GM21576 (cell line): Measurements from ENCODE around the gene ZNF165.
"Not testable (repeated sequence)": the region's sequence is repeated elsewhere in the genome, so short reads cannot be mapped to it uniquely, and the experiment has no call there.

Experiments used
- ATAC-seq: cut with Tn5 transposase; IDR thresholded peaks from one replicate; pipeline ENCODE4 v1.9.1; 2021; ENCODE audit warnings: mild to moderate bottlenecking, moderate library complexity; ENCODE audit not compliant: unreplicated experiment

Gene ZNF165

DNA sequence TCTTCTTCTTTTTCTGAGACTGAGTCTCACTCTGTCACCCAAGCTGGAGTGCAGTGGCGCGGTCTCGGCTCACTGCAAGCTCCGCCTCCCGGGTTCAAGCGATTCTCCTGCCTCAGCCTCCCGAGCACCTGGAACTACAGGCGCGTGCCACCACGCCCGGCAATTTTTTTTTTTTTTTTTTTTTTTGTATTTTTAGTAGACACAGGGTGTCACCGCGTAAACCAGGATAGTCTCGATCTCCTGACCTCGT lies at the start of gene ZNF165:
Gene ZNF165 (plus strand): TSS at position 188 of the 250 bp plus-strand sequence. CDS start 4,913 bp downstream, outside the sequence.
- ATAC-seq, result not testable (repeated sequence)

DNA sequence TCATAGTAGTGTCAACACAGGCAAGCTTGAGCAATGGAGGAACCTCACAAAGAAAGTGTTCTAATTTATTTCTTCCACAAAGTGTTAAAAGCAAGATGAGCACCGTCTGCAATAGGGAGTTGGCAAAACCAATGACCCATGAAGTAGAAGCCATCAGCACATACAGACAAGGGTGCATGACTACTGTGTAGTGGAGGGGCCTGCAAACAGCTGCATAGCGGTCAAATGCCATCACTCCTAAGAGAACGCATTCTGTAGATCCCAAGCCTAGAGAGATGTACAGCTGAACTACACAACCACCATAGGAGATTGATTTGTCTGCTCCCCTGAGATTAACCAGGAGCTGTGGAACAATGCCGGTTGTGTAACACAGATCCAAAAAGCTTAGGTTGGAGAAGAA lies 26.8 kb upstream of the ZNF165 start:
- no peak for ATAC-seq

DNA sequence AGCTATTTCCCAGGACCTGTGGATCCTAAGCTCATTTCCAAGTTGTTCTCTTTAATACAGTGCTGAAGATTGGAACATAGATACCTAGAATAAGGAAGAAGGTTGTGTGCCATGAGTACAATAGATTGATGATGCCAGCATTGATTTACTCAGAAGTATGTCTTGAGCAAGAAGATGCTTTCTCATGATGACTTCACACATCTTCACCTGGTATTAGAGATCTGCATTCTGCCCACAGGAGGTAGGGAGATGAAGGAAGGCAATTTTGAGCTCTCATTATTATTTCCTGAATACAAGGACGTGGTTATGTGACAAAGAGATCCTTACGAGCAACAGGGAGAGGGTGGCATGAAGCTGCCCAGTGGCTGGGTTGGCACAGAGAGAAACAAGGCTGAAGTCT lies 20.0 kb upstream of the ZNF165 start:
- no peak for ATAC-seq

- no peak for ATAC-seq
Measured at GRCh38 chr6:28064272-28064671, 16.1 kb upstream of the ZNF165 start.

GRCh38 chr6:28068067-28068466 lies 12.3 kb upstream of the ZNF165 start:
- ATAC-seq, result no peak

DNA sequence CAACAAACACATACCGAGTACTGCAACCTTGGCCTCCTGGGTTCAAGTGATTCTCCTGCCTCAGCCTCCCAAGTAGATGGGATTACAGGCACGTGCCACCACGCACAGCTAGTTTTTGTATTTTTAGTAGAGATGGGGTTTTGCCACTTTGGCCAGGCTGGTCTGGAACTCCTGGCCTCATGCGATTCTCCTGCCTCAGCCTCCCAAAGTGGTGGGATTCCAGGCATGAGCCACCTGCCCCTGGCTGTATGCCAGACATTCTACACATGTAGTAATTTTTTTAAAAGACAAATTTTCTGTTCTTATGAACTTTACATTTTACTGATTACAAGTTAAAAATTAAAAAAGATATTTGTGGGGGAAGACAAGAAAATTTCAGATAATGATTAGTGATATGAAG lies 9.4 kb upstream of the ZNF165 start:
- not testable (repeated sequence) for ATAC-seq

- no peak for ATAC-seq
Measured at GRCh38 chr6:28078050-28078449, 2.3 kb upstream of the ZNF165 start.

GRCh38 chr6:28078836-28079235 lies 1.5 kb upstream of the ZNF165 start:
- ATAC-seq, result no peak

- peak; percentile 77 for ATAC-seq
Measured at GRCh38 chr6:28080631-28081485, 490 bp downstream of the ZNF165 start.

- peak; percentile 43 for ATAC-seq
Measured at GRCh38 chr6:28081486-28081751, 1.1 kb downstream of the ZNF165 start.

GRCh38 chr6:28082939-28083338 lies 2.6 kb downstream of the ZNF165 start:
- no peak for ATAC-seq

DNA sequence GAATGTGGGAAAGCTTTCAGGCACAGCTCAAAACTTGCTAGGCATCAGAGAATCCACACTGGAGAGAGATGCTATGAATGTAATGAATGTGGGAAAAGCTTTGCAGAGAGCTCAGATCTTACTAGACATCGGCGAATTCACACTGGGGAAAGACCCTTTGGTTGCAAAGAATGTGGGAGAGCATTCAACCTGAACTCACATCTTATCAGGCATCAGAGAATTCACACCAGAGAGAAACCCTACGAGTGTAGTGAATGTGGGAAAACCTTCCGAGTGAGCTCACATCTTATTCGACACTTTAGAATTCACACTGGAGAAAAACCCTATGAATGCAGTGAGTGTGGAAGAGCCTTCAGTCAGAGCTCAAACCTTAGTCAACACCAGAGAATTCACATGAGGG lies 8.7 kb downstream of the ZNF165 start:
- no peak for ATAC-seq

GRCh38 chr6:28090917-28091586 lies 10.7 kb downstream of the ZNF165 start:
- ATAC-seq, result no peak

GRCh38 chr6:28102222-28102621 lies 21.9 kb downstream of the ZNF165 start:
- ATAC-seq, result not testable (repeated sequence)

- not testable (repeated sequence) for ATAC-seq
Measured at GRCh38 chr6:28102699-28103098, 22.3 kb downstream of the ZNF165 start.

DNA sequence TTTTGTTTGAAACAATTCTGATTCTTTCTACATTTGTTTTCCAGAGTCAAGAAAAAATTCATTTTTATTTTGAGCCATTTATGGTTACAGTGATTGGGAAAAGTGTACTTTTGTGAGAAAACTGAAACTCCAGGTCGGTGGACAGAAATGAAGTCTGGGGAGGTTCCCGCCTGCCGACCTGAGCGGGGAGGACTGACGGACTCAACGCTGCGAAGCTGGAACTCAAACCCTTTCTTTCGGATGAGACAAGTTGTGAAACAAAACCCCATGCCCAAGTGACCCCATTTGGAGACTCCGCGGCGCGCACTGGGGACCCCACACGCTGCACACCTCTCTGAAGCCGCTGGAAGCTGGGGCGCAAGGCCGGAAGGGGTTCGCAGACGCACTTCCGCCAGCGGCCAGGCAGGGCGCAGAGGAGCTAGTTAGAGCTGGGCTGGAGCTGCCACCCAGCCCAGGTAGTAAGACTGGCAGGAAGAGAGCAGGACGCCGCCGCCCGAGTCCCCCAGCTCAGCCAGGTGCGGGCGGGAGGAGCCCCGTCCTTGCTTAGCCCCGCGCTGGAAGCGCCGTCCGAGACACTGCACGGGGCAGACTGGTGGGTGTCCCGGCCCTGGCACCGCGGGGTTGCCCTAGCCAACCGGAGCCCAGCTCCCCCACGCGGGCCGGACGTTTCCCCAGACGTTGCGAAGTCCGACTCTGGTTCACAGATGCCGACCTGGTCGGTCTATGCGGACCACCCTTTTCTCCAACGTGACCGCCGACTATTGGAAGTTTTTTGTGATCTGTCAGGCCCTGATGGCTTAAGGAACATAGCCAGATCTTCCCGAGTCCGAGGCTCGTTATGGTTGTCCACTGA lies 24.2 kb downstream of the ZNF165 start:
- ATAC-seq, result peak; percentile 99

- no peak for ATAC-seq
Measured at GRCh38 chr6:28105245-28105639, 24.9 kb downstream of the ZNF165 start.

DNA sequence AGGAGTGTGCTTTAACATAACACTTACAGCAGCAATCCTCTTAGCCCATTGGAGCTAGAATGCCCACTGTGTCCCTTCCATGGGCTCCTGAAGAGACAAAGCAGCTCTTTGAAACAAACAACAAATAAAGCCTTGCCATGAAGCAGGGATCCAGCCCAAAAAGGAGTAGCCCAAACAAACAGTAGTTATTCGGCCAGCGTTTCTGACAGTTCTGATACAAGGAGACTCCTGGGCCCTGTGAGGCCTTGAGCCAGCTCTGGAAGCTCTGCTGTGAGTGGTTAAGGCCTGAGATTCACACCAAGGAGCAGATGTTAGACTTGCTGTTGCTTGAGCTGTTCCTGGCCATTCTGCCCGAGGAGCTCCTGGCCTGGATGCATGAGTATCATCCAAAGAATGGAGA lies 27.1 kb downstream of the ZNF165 start:
- no peak for ATAC-seq

DNA sequence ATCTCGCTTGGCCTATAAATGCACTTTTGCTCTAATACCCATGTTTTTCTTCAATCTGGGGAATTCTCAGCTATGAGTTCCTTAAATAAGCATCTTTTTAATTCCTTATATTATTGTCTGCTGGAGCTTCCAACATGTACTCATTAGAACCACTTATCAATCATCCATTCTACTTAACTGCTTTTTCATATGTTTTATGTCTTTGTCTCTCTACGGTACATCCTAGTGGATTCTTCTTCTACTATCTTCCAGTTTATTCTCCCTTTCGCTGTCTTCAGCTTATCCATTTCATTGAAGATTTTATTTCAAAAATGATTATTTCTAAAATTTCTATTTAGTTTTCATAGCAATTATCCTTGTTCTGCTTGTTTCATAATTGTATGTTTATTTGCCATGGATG lies 31.6 kb downstream of the ZNF165 start:
- no peak for ATAC-seq

DNA sequence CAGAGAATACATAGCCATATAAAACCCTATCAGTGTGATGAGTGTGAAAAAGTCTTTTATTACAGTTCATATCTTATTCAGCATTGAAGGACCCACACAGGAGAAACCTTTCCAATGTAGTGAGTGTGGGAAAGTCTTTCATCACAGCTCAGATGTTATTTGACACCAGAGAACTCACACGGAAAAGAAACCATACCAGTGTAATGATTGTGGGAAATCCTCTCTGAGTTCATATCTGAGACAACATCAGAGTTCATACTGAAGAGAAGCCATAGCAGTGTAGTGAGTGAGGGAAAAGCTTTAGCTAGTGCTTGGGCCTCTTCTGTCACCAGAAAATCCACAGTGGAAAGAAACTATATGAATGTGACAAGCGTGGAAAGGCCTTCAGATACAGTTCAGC lies 35.4 kb downstream of the ZNF165 start:
- ATAC-seq, result no peak

- ATAC-seq, result no peak
Measured at GRCh38 chr6:28117386-28118050, 37.1 kb downstream of the ZNF165 start.
